Thyroid gland (tissue), 4 donors: ENCODE data around the gene CTNNA3. TPM values are rescaled to one million over a fixed set of nuclear protein-coding genes. Genes with fewer than 3 reads are reported as not detected.

Experiments
- DNase-seq, 2 donors: peaks; one replicate each; pipeline ENCODE4 v3.0.0-alpha.2; 2019
- H3K27ac ChIP-seq, 3 donors: fragments of 200-600 bp; sonication (generic); 1 replicate in 2 of 3; 2 replicates in 1 of 3; pipeline ENCODE4 v1.5.1; 2016 to 2019; ENCODE audit warnings: mild to moderate bottlenecking in 1 of 3, moderate library complexity in 1 of 3
- H3K27me3 ChIP-seq: fragments of 200-600 bp; sonication (generic); one replicate; pipeline ENCODE4 v1.5.1; 2019
- H3K36me3 ChIP-seq, 2 donors: fragments of 200-600 bp; sonication (generic); one replicate each; pipeline ENCODE4 v1.5.1; 2016 to 2019
- H3K4me1 ChIP-seq, 2 donors: fragments of 200-600 bp; sonication (generic); one replicate each; pipeline ENCODE4 v1.5.1; 2017 to 2019
- H3K4me3 ChIP-seq, 3 donors: fragments of 200-600 bp; sonication (generic); replicated peaks in 1 of 3; 1 replicate in 2 of 3; 2 replicates in 1 of 3; pipeline ENCODE4 v1.5.1; 2016; ENCODE audit warnings: mild to moderate bottlenecking in 1 of 3
- H3K9me3 ChIP-seq: fragments of 200-600 bp; sonication (generic); one replicate; pipeline ENCODE4 v1.5.1; 2017
- CTCF ChIP-seq, 6 experiments: fragments of 200-600 bp in 3 of 6; fragments of 450-650 bp in 3 of 6; sonication (generic) in 3 of 6; IDR thresholded peaks; one replicate each; pipeline ENCODE4 v1.5.1; 2016 to 2019; ENCODE audit warnings: antibody characterized with exemption in 6 of 6, mild to moderate bottlenecking in 2 of 6, inconsistent platforms in 1 of 6, moderate library complexity in 1 of 6
- POLR2A ChIP-seq, 2 donors: fragments of 450-650 bp; IDR thresholded peaks; one replicate each; pipeline ENCODE4 v1.6.1; 2017; ENCODE audit warnings: antibody characterized with exemption in 2 of 2, mild to moderate bottlenecking in 2 of 2, moderate library complexity in 1 of 2
- WGBS, 2 donors: methylation state at CpG; one replicate each; pipeline ENCODE4 v1.1.5; 2017; 5-methylcytosine and 5-hydroxymethylcytosine counted together
- intact Hi-C: fragments of 100-400 bp; cut with DNase I; formaldehyde crosslinking; loops from one replicate; pipeline ENCODE4 v1.15.1; 2023
- total RNA-seq, 4 donors: library from RNA; depleted of rRNA; stranded (reverse); fragments of >200 nt; gene quantifications; one replicate each; pipeline ENCODE4 v1.2.3, GENCODE V29; 2016

The CTNNA3 gene
- total RNA-seq, 4 donors from 2014 or later = 0.11 to 0.79 (median 0.13) TPM; not detected in 1

- Histone ChIP-seq H3K4me3 (no peak overlapping the region), H3K27ac (no peak overlapping the region), H3K27me3 (no peaks in the 10 kb centered on the region), H3K4me1 (no peaks in the 10 kb centered on the region), H3K9me3 (no peaks in the 10 kb centered on the region), H3K36me3 (no peaks in the 10 kb centered on the region)
- TF ChIP-seq CTCF (IDR thresholded peaks at IDR 0.05) (no peak), POLR2A (IDR thresholded peaks at IDR 0.05) (no peak)
- intact Hi-C loops = no loop called here
- DNase-seq = no peak
- 78 to 87% methylated on average over 3 of the region's 3 CpGs for whole genome bisulfite sequencing, 2 donors
Observed at GRCh38 chr10:66180021-66180420, 1516.0 kb downstream of the CTNNA3 start.

GRCh38 chr10:66176772-66177171 is 1519.2 kb downstream of the CTNNA3 start:
- no peaks in the 10 kb centered on the region for H3K4me1 ChIP-seq
- peak in 1 of 2 donors; percentile 12 for DNase-seq
- H3K36me3 ChIP-seq = no peaks in the 10 kb centered on the region
- no peak overlapping the region for H3K4me3 ChIP-seq
- intact Hi-C loops = no loop called here
- WGBS, 2 donors = 26 to 34% methylated on average over 5 of the region's 5 CpGs
- TF ChIP-seq CTCF (IDR thresholded peaks at IDR 0.05) (no peak), POLR2A (IDR thresholded peaks at IDR 0.05) (no peak)
- H3K27ac ChIP-seq = peak overlapping the region in 2 of 3 donors; percentile 9 to 57
- H3K9me3 ChIP-seq = no peaks in the 10 kb centered on the region
- no peaks in the 10 kb centered on the region for H3K27me3 ChIP-seq

- WGBS, 2 donors = 23 to 43% methylated on average over 1 of the region's 1 CpG
- H3K4me3 ChIP-seq = no peak overlapping the region
- H3K27me3 ChIP-seq = no peaks in the 10 kb centered on the region
- H3K9me3 ChIP-seq = no peaks in the 10 kb centered on the region
- H3K27ac ChIP-seq = peak overlapping the region in 2 of 3 donors; percentile 17 to 37
- DNase-seq = peak; percentile 90 to 92
- no peak for TF ChIP-seq POLR2A (IDR thresholded peaks at IDR 0.05)
- TF ChIP-seq CTCF (IDR thresholded peaks at IDR 0.05) = no peak
- no peaks in the 10 kb centered on the region for H3K36me3 ChIP-seq
- intact Hi-C loops = no loop called here
- H3K4me1 ChIP-seq = peaks cover 0 to 5% of the 10 kb centered on the region in 2 donors
Observed at GRCh38 chr10:66167816-66168215, 1528.2 kb downstream of the CTNNA3 start.

- H3K36me3 ChIP-seq = no peaks in the 10 kb centered on the region
- no peaks in the 10 kb centered on the region for H3K9me3 ChIP-seq
- no peak overlapping the region for H3K27ac ChIP-seq
- H3K27me3 ChIP-seq = no peaks in the 10 kb centered on the region
- no peaks in the 10 kb centered on the region for H3K4me1 ChIP-seq
- 82 to 97% methylated on average over 4 to 5 of the region's 5 CpGs for WGBS, 2 donors
- H3K4me3 ChIP-seq = no peak overlapping the region
- TF ChIP-seq POLR2A (IDR thresholded peaks at IDR 0.05) (no peak), CTCF (IDR thresholded peaks at IDR 0.05) (no peak)
- DNase-seq = no peak
- intact Hi-C loops = no loop called here
Observed at GRCh38 chr10:66162560-66163143, 1533.3 kb downstream of the CTNNA3 start.

- intact Hi-C loops = no loop called here
- no peaks in the 10 kb centered on the region for H3K36me3 ChIP-seq
- 83 to 84% methylated on average over 2 of the region's 2 CpGs for WGBS, 2 donors
Observed at GRCh38 chr10:66151346-66151745, 1544.6 kb downstream of the CTNNA3 start.

More at GRCh38 chr10:66151346-66151745, 1544.6 kb downstream of the CTNNA3 start:
- no peak for TF ChIP-seq CTCF (IDR thresholded peaks at IDR 0.05)
- TF ChIP-seq POLR2A (IDR thresholded peaks at IDR 0.05) = no peak
- H3K27ac ChIP-seq = no peak overlapping the region
- H3K9me3 ChIP-seq = no peaks in the 10 kb centered on the region
- no peak overlapping the region for H3K4me3 ChIP-seq
- H3K4me1 ChIP-seq = peaks cover 0 to 8% of the 10 kb centered on the region in 2 donors
- H3K27me3 ChIP-seq = no peaks in the 10 kb centered on the region
- DNase-seq = no peak
